Calu3 (cell line): ENCODE data around the gene PLEKHA4. TPM values are rescaled to one million over a fixed set of nuclear protein-coding genes. Genes with fewer than 3 reads are reported as not detected.
"Not testable (repeated sequence)": the region's sequence is repeated elsewhere in the genome, so short reads cannot be mapped to it uniquely, and the experiment has no call there.

Source experiments
- BruUV-seq: library from RNA; stranded (reverse); fragments of 400-500 nt; replicated peaks from 2 replicates; lab custom pipeline; 2021; lab: Mats Ljungman, UMichigan
- CTCF ChIA-PET: fragments of 300-600 bp; sonication (Branson Sonifier 250); formaldehyde crosslinking; loops from one replicate; lab custom pipeline; 2022; ENCODE audit warnings: antibody characterized with exemption; lab: Charles Lee
- DNase-seq: peaks from one replicate; pipeline ENCODE4 v3.0.0; 2022
- H3K27ac Mint-ChIP-seq: one replicate; pipeline ENCODE4 v1.8.0; 2022; ENCODE audit warnings: mixed read lengths; ENCODE audit not compliant: unreplicated experiment
- H3K27me3 Mint-ChIP-seq: one replicate; pipeline ENCODE4 v1.8.0; 2022; ENCODE audit warnings: mixed read lengths; ENCODE audit not compliant: unreplicated experiment
- H3K36me3 Mint-ChIP-seq: one replicate; pipeline ENCODE4 v1.8.0; 2022; ENCODE audit warnings: mild to moderate bottlenecking, moderate library complexity, mixed read lengths; ENCODE audit not compliant: insufficient read depth, unreplicated experiment
- H3K4me1 Mint-ChIP-seq: one replicate; pipeline ENCODE4 v1.8.0; 2022; ENCODE audit warnings: mild to moderate bottlenecking, low read depth, mixed read lengths; ENCODE audit not compliant: unreplicated experiment
- H3K4me3 Mint-ChIP-seq: one replicate; pipeline ENCODE4 v1.8.0; 2022; ENCODE audit warnings: mild to moderate bottlenecking, low read depth, moderate library complexity, mixed read lengths; ENCODE audit not compliant: unreplicated experiment
- H3K9me3 Mint-ChIP-seq: one replicate; pipeline ENCODE4 v1.8.0; 2022; ENCODE audit warnings: low read depth, mixed read lengths; ENCODE audit not compliant: unreplicated experiment
- CTCF ChIP-seq: fragments of 200-600 bp; IDR thresholded peaks from one replicate; pipeline ENCODE4 v1.8.0; 2022; ENCODE audit warnings: antibody characterized with exemption; ENCODE audit not compliant: unreplicated experiment
- intact Hi-C: fragments of 100-400 bp; cut with micrococcal nuclease; formaldehyde crosslinking; loops from one replicate; pipeline ENCODE4 v1.10.0; 2022; ENCODE audit not compliant: unreplicated experiment
- total RNA-seq: library from RNA; stranded (reverse); gene quantifications from 2 replicates; pipeline ENCODE4 v1.2.3, GENCODE V29; 2022

Gene PLEKHA4
- total RNA-seq, 1 experiment from 2014 or later = 57.6 TPM

GRCh38 chr19:48883726-48884125 lies 15.3 kb upstream of the PLEKHA4 start:
- BruUV-seq = no TSS peak
- Mint-ChIP-seq H3K27ac (peak overlapping the region; percentile 55), H3K4me1 (peaks cover 9% of the 10 kb centered on the region), H3K9me3 (peaks cover 7% of the 10 kb centered on the region), H3K27me3 (no peaks in the 10 kb centered on the region), H3K36me3 (peaks cover 47% of the 10 kb centered on the region), H3K4me3 (no peak overlapping the region)
- intact Hi-C loops = no loop called here
- no peak for TF ChIP-seq CTCF
- CTCF ChIA-PET = no interaction called here
- no peak for DNase-seq

GRCh38 chr19:48881741-48882657 lies 13.6 kb upstream of the PLEKHA4 start:
- no TSS peak for BruUV-seq
- H3K9me3 Mint-ChIP-seq = peaks cover 7% of the 10 kb centered on the region
- peaks cover 9% of the 10 kb centered on the region for H3K4me1 Mint-ChIP-seq
- intact Hi-C loops = no loop called here
- H3K27me3 Mint-ChIP-seq = no peaks in the 10 kb centered on the region
- CTCF ChIA-PET = interaction anchor here (0.6 kb wide), 1 partner anchor 20 kb away, joined by 3 read pairs; no protein-coding TSS in a partner anchor
- peaks cover 64% of the 10 kb centered on the region for H3K36me3 Mint-ChIP-seq
- peak overlapping the region; percentile 55 for H3K27ac Mint-ChIP-seq
- no peak for DNase-seq
- no peak overlapping the region for H3K4me3 Mint-ChIP-seq
- no peak for TF ChIP-seq CTCF

GRCh38 chr19:48879696-48880095 lies 11.3 kb upstream of the PLEKHA4 start:
- H3K27ac Mint-ChIP-seq, BruUV-seq, H3K27me3 Mint-ChIP-seq, H3K9me3 Mint-ChIP-seq, H3K4me3 Mint-ChIP-seq, intact Hi-C loops, DNase-seq: not testable (repeated sequence)
- Mint-ChIP-seq H3K36me3 (peaks cover 85% of the 10 kb centered on the region), H3K4me1 (peaks cover 23% of the 10 kb centered on the region)
- CTCF ChIA-PET = interaction anchor here (0.6 kb wide), 1 partner anchor 155 kb away, joined by 4 read pairs; no protein-coding TSS in a partner anchor

- no peak for DNase-seq
- Mint-ChIP-seq H3K36me3 (peaks cover 90% of the 10 kb centered on the region), H3K4me1 (peaks cover 27% of the 10 kb centered on the region), H3K9me3 (peaks cover 7% of the 10 kb centered on the region), H3K27me3 (no peaks in the 10 kb centered on the region), H3K4me3 (no peak overlapping the region), H3K27ac (peak overlapping the region; percentile 82)
- CTCF ChIA-PET = interaction anchor here (0.6 to 1.0 kb wide), 2 partner anchors 77 to 92 kb away, joined by 3 to 7 read pairs; no protein-coding TSS in a partner anchor
- no peak for TF ChIP-seq CTCF
- intact Hi-C loops = no loop called here
- no TSS peak for BruUV-seq
Measured at GRCh38 chr19:48879025-48879637, 10.7 kb upstream of the PLEKHA4 start.
